ENCODE results near the gene FXR1.

DNA sequence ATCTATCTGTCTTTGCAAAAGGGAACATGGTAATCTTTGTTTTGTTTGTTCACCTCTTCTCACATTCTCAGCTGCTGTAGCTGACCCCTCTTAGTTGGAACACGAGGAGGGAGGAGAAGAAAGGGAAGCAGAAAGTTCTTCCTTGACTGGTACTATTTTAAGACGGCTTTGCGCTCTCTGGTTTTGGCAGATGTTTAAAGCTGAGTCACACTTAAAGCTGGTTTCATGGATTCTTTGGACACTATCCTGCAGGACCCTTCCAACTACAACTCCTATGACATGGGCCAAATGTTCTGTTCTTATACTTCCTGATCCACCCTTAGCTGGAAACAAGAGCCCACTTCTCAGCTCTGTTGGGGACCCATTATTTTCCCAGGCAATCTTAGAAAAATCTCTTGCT, 40.6 kb upstream of the FXR1 start:
- TF ChIP-seq, protein P1, sequence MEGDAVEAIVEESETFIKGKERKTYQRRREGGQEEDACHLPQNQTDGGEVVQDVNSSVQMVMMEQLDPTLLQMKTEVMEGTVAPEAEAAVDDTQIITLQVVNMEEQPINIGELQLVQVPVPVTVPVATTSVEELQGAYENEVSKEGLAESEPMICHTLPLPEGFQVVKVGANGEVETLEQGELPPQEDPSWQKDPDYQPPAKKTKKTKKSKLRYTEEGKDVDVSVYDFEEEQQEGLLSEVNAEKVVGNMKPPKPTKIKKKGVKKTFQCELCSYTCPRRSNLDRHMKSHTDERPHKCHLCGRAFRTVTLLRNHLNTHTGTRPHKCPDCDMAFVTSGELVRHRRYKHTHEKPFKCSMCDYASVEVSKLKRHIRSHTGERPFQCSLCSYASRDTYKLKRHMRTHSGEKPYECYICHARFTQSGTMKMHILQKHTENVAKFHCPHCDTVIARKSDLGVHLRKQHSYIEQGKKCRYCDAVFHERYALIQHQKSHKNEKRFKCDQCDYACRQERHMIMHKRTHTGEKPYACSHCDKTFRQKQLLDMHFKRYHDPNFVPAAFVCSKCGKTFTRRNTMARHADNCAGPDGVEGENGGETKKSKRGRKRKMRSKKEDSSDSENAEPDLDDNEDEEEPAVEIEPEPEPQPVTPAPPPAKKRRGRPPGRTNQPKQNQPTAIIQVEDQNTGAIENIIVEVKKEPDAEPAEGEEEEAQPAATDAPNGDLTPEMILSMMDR (conservative IDR thresholded peaks at IDR 0.05) = no peak
- TF ChIP-seq ZFX (IDR thresholded peaks at IDR 0.05) = no peak
